NK-92 (cell line): ENCODE measurements around the gene C1QTNF1.

Experiments
- DNase-seq: peaks from one replicate; lab custom pipeline; 2025; ENCODE audit not compliant: unreplicated experiment; lab: John Stamatoyannopoulos, UW

C1QTNF1 gene, protein sequence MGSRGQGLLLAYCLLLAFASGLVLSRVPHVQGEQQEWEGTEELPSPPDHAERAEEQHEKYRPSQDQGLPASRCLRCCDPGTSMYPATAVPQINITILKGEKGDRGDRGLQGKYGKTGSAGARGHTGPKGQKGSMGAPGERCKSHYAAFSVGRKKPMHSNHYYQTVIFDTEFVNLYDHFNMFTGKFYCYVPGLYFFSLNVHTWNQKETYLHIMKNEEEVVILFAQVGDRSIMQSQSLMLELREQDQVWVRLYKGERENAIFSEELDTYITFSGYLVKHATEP

GRCh38 chr17:79023886-79024771, at the start of gene C1QTNF1:
Gene C1QTNF1 (plus strand): TSS chr17:79024169. CDS start chr17:79043969, 19,800 bp downstream.
- no peak for DNase-seq

GRCh38 chr17:78974635-78975591, 49.1 kb upstream of the C1QTNF1 start:
- DNase-seq, result no peak

GRCh38 chr17:78976907-78977680, 46.9 kb upstream of the C1QTNF1 start:
- no peak for DNase-seq

GRCh38 chr17:78977681-78977943, 46.4 kb upstream of the C1QTNF1 start:
- no peak for DNase-seq

- no peak for DNase-seq
These were observed 45.7 kb upstream of the C1QTNF1 start for GRCh38 chr17:78977997-78978973.

GRCh38 chr17:78979780-78980623, 44.0 kb upstream of the C1QTNF1 start, which contains the start of gene LGALS3BP:
Gene LGALS3BP (minus strand): TSS chr17:78979923. CDS start chr17:78977191, 2,732 bp downstream.
- DNase-seq, result no peak

- DNase-seq, result no peak
These were observed 43.4 kb upstream of the C1QTNF1 start for GRCh38 chr17:78980624-78980972.

DNA sequence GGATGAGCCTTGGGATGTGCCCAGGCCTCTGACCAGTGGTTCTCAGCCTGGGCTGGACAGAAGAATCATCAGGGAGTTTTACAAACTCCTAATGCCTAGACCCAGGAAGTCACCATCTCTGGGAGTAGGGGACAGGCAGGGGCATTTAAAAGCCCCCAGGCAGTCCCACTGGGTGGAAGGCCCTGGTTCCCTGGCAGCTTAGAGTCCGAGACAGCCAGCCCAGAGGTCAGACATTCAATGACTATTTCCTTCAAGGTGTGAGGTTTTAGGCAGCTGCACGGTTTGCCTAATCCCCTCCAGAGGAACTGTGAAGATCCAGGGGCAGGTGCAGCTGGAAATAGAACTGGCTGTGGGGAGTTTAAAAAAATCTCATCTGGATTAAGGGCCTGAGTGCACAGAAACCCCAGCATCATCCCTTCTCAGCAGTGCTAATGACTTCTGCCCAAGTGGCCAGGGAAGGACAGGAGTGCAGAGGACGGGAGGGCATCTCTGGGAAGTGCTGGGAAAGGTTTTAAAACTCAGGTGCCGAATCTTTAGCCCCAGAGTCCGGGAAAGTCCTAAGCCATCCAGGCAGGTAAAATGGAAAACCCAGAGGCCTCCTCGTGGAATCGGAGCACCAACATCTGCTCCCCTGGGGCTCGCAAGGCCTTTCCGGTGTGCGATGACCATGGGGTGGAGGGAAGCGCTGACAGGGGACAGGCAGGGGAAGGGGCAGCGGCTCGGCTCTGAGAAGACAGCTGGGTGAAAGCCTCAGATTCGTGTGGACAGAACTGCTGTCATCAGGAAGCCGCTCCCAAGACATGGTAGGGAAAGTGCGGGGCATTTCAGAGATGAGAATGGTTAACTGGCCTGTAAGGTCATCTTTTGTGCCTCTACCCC, 42.7 kb upstream of the C1QTNF1 start:
- no peak for DNase-seq

DNA sequence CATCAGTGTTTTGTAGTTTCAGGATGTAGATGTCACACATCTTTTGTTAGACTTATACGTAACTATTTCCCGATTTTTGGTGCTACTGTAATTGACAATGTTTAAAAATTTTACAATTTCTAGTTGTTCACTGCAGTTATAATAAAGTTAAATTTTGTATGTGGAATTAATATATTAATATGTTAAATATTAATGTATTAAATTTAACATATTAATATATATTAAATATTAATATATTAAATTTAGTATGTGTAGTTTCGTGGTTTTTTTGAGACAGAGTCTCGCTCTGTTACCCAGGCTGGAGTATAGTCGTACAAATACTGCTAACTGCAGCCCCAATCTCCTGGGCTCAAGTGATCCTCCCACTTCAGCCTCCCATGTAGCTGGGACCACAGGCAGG, 38.6 kb upstream of the C1QTNF1 start:
- no peak for DNase-seq

DNA sequence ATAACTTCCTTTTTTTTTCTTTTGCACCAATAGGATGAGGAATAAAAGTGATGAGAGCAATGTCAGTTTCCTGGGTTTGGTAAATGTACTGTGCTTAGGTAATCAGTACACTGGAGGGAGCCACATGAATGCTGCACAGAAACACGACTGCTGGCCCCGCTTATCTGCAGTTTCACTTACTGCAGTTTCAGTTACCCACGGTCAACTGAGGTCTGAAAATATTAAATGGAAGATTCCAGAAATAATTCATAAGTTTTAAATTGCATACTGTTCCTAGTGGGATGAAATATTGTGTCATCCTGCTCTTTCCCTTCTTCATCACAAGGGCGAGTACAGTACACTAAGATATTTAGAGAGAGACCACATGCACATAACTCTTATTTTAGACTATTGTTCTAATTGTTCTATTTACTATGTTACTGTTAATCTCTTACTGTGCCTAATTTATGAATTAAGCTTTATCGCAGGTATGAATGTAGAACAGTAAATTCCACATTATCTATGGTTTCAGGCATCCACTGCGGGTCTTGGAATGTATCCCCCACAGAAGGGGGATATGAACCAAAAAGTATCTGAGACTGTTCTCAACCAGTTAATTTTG, 37.8 kb upstream of the C1QTNF1 start:
- DNase-seq, result no peak

DNA sequence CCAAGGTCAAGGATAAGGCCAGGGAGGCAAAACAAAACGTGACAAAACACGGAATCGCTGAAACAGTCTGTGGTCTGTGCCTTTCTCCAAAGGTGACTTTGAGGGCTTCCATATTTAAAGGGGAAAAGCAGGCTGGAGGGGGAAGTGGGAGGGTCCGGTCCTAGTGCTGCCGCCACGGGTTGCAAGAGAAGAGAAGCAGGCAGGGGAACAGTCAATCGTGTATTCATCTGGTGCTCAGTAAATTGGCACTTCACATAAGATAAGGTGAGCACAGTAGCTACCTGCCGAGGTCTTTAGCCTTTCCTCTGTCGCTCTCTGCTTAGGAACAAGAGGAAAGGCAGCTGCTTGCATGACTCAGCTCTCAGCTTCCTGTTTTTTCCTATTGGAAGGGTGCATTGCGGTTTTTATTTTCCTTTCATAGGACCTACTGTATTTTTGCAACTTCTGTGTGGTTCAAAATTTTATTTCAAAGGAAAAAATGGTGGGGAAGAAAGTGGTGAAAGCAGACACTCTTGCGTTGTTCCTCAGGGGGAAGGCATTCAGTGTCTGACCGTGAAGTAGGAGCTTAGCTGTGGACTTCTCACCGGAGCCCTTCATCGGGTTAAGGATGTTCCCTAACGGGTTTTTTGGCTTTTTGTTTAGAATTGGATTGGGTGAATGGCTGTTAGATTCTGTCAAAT, 37.2 kb upstream of the C1QTNF1 start:
- no peak for DNase-seq

DNA sequence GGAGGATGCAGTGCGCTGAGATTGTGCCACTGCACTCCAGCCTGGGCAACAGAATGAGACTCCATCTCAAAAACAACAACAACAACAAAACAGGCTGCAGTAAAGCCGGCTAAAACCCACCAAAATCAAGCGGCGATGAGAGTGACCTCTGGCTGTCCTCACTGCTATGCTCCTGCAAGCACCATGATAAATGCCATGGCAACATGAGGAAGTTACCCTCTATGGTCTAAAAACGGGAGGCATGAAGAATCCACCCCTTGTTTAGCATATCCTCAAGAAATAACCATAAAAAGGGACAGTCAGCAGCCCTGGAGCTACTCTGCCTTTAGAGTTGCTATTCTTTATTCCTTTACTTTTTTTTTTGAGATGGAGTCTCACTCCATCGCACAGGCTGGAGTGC, 35.8 kb upstream of the C1QTNF1 start:
- DNase-seq, result no peak

- DNase-seq, result no peak
These were observed 33.5 kb upstream of the C1QTNF1 start for GRCh38 chr17:78990349-78991016.

DNA sequence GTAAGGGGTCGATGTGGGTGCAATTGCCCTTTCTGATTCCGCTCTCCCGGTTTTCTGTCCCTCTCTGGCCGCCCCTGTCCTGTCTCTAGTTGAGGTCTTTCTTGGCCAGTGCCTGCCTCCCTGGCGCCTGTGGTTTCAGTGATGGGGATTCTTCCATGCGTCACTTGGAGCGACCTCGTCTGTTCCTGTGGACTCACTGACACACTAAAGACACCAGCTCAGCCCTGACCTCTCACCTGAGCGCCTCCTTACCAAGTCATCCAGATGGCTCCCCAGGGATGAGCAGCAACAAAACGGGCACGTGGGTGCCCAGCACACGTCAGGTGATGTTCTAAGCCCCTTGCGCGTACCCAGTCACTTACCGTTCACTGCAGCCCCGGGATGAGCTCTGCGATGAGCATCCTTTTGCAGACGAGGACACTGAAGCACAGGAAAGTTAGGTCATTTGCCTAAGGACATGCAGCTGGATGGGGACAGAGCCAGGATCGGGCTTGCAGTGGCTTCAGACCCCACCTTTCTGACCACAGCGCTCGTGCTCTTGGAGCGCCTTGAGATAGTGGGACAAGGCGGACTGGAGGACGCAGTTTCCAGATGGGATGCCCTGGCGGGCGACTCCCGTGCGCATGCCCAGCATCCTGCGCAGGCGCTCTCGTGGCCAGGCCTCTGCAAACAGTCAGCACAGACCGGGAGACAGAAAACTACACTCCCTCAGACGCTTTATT, 32.8 kb upstream of the C1QTNF1 start:
- DNase-seq, result no peak

GRCh38 chr17:78991906-78992532, 31.9 kb upstream of the C1QTNF1 start:
- no peak for DNase-seq
